SU-DHL-6 (cell line): ENCODE results near the gene XRCC4.

Experiments
- H2AFZ ChIP-seq: fragments of 200-600 bp; sonication (generic); 2 replicates; pipeline ENCODE4 v1.6.1; 2014; ENCODE audit warnings: low read depth, mild to moderate bottlenecking, moderate library complexity, mixed read lengths, antibody characterized with exemption, low read length; ENCODE audit not compliant: severe bottlenecking
- H3F3A ChIP-seq: fragments of 200-600 bp; shearing (Covaris generic); 2 replicates; pipeline ENCODE4 v1.6.0; 2016; ENCODE audit warnings: antibody characterized with exemption, mild to moderate bottlenecking; ENCODE audit not compliant: insufficient read depth
- H3K27ac ChIP-seq: fragments of 200-600 bp; sonication (generic); 2 replicates; pipeline ENCODE4 v1.5.1; 2016; ENCODE audit warnings: low read depth, mild to moderate bottlenecking, low read length, moderate library complexity, mixed read lengths
- H3K27me3 ChIP-seq: fragments of 200-600 bp; sonication (generic), shearing (Covaris generic); 2 replicates; pipeline ENCODE4 v1.6.0; 2014; ENCODE audit warnings: mild to moderate bottlenecking, low read length
- H3K36me3 ChIP-seq: fragments of 200-600 bp; sonication (generic); 2 replicates; pipeline ENCODE4 v1.6.1; 2014; ENCODE audit warnings: mild to moderate bottlenecking, low read length, mixed read lengths
- H3K4me2 ChIP-seq: fragments of 300-600, 200-600 bp; shearing (Covaris generic), sonication (generic); 2 replicates; pipeline ENCODE4 v1.6.0; 2014; ENCODE audit warnings: low read length, low read depth, mild to moderate bottlenecking; ENCODE audit not compliant: poor library complexity, severe bottlenecking
- H3K4me3 ChIP-seq: fragments of 200-600 bp; sonication (generic); 2 replicates; pipeline ENCODE4 v1.5.1; 2014; ENCODE audit warnings: antibody characterized with exemption, low read length, mild to moderate bottlenecking, mixed read lengths; ENCODE audit not compliant: insufficient read depth, poor library complexity, severe bottlenecking
- H3K79me2 ChIP-seq: fragments of 200-600 bp; sonication (generic); 2 replicates; pipeline ENCODE4 v1.6.1; 2014; ENCODE audit warnings: mild to moderate bottlenecking, low read length, moderate library complexity; ENCODE audit not compliant: insufficient read depth
- H3K9ac ChIP-seq: fragments of 200-600 bp; sonication (generic); 2 replicates; pipeline ENCODE4 v1.7.0; 2014; ENCODE audit warnings: mild to moderate bottlenecking, low read length
- H3K9me2 ChIP-seq: fragments of 200-600 bp; sonication (generic); replicated peaks from 2 replicates; pipeline ENCODE4 v1.6.1; 2014; ENCODE audit warnings: low read length; ENCODE audit not compliant: insufficient read depth
- H3K9me3 ChIP-seq: fragments of 200-600 bp; sonication (generic); 2 replicates; pipeline ENCODE4 v1.6.1; 2014; ENCODE audit warnings: low read length, mixed read lengths; ENCODE audit not compliant: insufficient read depth
- H4K20me1 ChIP-seq: fragments of 200-600 bp; sonication (generic); 2 replicates; pipeline ENCODE4 v1.6.1; 2014; ENCODE audit warnings: low read depth, mild to moderate bottlenecking, antibody characterized with exemption, low read length, moderate library complexity, mixed read lengths
- EZH2phosphoT487 ChIP-seq: fragments of 200-600 bp; sonication (generic), shearing (Covaris generic); conservative IDR thresholded peaks from 2 replicates; pipeline ENCODE4 v1.6.1; 2018; ENCODE audit warnings: mild to moderate bottlenecking, antibody characterized with exemption, low read length, moderate library complexity, mixed read lengths
- TF ChIP-seq, protein P1 (sequence below): fragments of 200-600 bp; sonication (generic); IDR thresholded peaks from one replicate; pipeline ENCODE4 v1.5.1; 2017; ENCODE audit warnings: antibody characterized with exemption, mild to moderate bottlenecking, low read length, moderate library complexity; ENCODE audit not compliant: insufficient read depth, poor library complexity, severe bottlenecking

XRCC4 gene

DNA sequence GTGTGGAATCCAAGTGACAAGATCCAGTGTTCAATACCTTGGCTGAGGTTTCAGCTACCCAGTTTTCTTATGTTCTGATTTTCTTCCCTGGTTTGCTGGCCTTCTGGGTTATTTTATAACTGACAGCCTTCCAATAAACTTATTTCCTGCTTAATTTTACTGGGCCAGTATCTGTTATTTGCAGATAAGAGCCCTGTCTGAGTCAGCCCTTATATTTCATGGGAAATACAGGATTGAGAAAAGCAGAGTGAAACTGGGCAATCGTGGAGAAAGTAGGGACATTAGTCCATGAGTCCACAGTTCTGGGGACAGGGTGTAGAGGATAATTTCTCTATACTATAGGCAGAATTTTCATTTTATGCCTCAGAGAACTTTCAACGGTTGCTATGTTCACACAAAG, 32.4 kb upstream of the XRCC4 start:
- Histone ChIP-seq H2AFZ (no peak overlapping the region), H3F3A (no peaks in the 10 kb centered on the region), H3K9ac (no peak overlapping the region), H3K79me2 (no peaks in the 10 kb centered on the region), H3K36me3 (no peaks in the 10 kb centered on the region), H4K20me1 (no peaks in the 10 kb centered on the region), H3K9me2 (no peaks in the 10 kb centered on the region), H3K4me3 (no peak overlapping the region), H3K9me3 (no peaks in the 10 kb centered on the region), H3K4me2 (no peak overlapping the region), H3K27ac (no peak overlapping the region), H3K27me3 (no peaks in the 10 kb centered on the region)
- TF ChIP-seq, protein P1, sequence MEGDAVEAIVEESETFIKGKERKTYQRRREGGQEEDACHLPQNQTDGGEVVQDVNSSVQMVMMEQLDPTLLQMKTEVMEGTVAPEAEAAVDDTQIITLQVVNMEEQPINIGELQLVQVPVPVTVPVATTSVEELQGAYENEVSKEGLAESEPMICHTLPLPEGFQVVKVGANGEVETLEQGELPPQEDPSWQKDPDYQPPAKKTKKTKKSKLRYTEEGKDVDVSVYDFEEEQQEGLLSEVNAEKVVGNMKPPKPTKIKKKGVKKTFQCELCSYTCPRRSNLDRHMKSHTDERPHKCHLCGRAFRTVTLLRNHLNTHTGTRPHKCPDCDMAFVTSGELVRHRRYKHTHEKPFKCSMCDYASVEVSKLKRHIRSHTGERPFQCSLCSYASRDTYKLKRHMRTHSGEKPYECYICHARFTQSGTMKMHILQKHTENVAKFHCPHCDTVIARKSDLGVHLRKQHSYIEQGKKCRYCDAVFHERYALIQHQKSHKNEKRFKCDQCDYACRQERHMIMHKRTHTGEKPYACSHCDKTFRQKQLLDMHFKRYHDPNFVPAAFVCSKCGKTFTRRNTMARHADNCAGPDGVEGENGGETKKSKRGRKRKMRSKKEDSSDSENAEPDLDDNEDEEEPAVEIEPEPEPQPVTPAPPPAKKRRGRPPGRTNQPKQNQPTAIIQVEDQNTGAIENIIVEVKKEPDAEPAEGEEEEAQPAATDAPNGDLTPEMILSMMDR = no peak
- no peak for TF ChIP-seq EZH2phosphoT487

DNA sequence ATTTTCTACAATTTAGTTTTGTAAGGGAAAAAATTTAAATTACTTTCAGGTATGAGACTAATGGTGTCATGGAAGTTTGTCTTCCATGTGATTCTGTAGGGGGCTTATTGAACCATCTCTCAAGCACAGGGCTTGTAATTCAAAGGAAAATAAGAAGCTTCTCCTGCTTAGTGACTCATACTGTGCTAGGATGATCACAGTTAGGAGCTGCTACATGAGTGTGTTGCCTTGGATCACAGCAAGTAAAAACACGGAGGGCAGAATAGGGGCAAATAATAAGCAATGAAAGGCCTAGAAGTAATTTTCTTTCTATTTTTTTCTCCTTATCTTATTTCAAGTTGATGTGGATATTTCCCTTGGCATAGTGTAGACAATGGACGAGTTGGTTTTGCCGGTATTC, 29.1 kb upstream of the XRCC4 start:
- Histone ChIP-seq H3K27me3 (no peaks in the 10 kb centered on the region), H3K4me3 (no peak overlapping the region), H3K79me2 (no peaks in the 10 kb centered on the region), H3K9ac (no peak overlapping the region), H3K4me2 (no peak overlapping the region), H2AFZ (no peak overlapping the region), H3K9me2 (no peaks in the 10 kb centered on the region), H3K9me3 (no peaks in the 10 kb centered on the region), H3K36me3 (peaks cover 3% of the 10 kb centered on the region; the same call in 1 of the 2 replicates), H3K27ac (no peak overlapping the region), H3F3A (no peaks in the 10 kb centered on the region), H4K20me1 (no peaks in the 10 kb centered on the region)
- TF ChIP-seq EZH2phosphoT487 = no peak
- TF ChIP-seq, protein P1 = no peak

DNA sequence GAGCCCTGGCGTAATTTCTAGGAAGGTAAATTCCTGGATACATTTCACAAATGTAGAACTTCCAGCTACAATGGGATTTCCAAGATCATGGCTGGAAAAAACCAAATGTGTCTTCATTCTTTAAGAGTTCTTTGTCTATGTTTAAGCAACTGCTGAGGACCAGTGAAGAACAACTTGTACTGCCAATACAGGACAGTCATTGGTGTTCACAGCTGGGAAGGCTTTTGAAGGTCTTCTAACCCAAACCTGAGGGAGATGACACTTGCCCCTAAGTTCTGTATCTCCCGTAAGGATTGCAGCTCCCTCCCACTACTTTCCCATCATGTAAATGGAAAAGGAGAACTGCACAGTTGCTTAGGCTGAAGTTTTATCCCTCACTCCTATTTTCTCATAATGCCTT, 28.5 kb upstream of the XRCC4 start:
- Histone ChIP-seq H3K79me2 (no peaks in the 10 kb centered on the region), H3K36me3 (peaks cover 3% of the 10 kb centered on the region; the same call in 1 of the 2 replicates), H3K9ac (no peak overlapping the region), H4K20me1 (no peaks in the 10 kb centered on the region), H3K27ac (no peak overlapping the region), H3K27me3 (no peaks in the 10 kb centered on the region), H3K9me3 (no peaks in the 10 kb centered on the region), H3F3A (no peaks in the 10 kb centered on the region), H2AFZ (no peak overlapping the region), H3K9me2 (no peaks in the 10 kb centered on the region), H3K4me3 (no peak overlapping the region), H3K4me2 (no peak overlapping the region)
- TF ChIP-seq EZH2phosphoT487 = no peak
- TF ChIP-seq, protein P1 = no peak
